AG04450 (cell line): ENCODE data around the gene AARSD1. TPM values are rescaled to one million over a fixed set of nuclear protein-coding genes. Genes with fewer than 3 reads are reported as not detected.
A peak's percentile ranks its signal among the peaks of the same experiment; 100 is the strongest.
"Not testable (repeated sequence)": the region's sequence is repeated elsewhere in the genome, so short reads cannot be mapped to it uniquely, and the experiment has no call there.

Experiments
- CTCF ChIA-PET: fragments of 300-600, 350-600 bp; formaldehyde crosslinking; extraction: SDS; loops from one replicate; lab custom pipeline; 2022; ENCODE audit warnings: antibody characterized with exemption, inconsistent platforms; lab: Charles Lee
- POLR2A ChIA-PET: fragments of 350-600 bp; formaldehyde crosslinking; extraction: SDS; loops from one replicate; lab custom pipeline; 2021; ENCODE audit warnings: antibody characterized with exemption, inconsistent platforms; lab: Yijun Ruan, JAX
- DNase-seq: peaks from one replicate; pipeline ENCODE4 v3.0.0-alpha.2; 2011; ENCODE audit warnings: low read depth, low spot score
- H3K27ac ChIP-seq: one replicate; pipeline ENCODE4 v1.5.1; 2012; ENCODE audit warnings: low read depth, low read length, control low read depth
- H3K27me3 ChIP-seq: one replicate; pipeline ENCODE4 v1.6.0; 2012; ENCODE audit warnings: low read length; ENCODE audit not compliant: control insufficient read depth, insufficient read depth
- H3K4me3 ChIP-seq: 2 replicates; pipeline ENCODE4 v1.5.1; 2011; ENCODE audit warnings: mild to moderate bottlenecking, low read depth, low read length, control low read depth
- H3K9me3 ChIP-seq: 2 replicates; pipeline ENCODE4 v1.5.1; 2012; ENCODE audit warnings: low read length; ENCODE audit not compliant: control insufficient read depth, insufficient read depth
- polyA plus RNA-seq: library from polyadenylated mRNA; depleted of rRNA; stranded (reverse); fragments of >200 nt; gene quantifications from 2 replicates; pipeline ENCODE4 v1.2.3, GENCODE V29; 2011
- TF ChIP-seq, protein P1 (sequence below): IDR thresholded peaks from 2 replicates; pipeline ENCODE4 v1.5.1; 2011; ENCODE audit warnings: low read depth, low read length, control low read depth, inconsistent platforms

AARSD1 gene
- polyA plus RNA-seq, 1 experiment: 39.7 TPM

- ChIA-PET CTCF (interaction anchor here (0.5 to 2.0 kb wide), 3 partner anchors 9 to 264 kb away, joined by 4 to 12 read pairs (median 5); partner anchors contain the start of gene RPL27), POLR2A (interaction anchor here (0.6 to 2.0 kb wide), 6 partner anchors 9 to 595 kb away, joined by 3 to 22 read pairs (median 6); partner anchors contain the start of genes RPL27 and VAT1)
- TF ChIP-seq, protein P1, sequence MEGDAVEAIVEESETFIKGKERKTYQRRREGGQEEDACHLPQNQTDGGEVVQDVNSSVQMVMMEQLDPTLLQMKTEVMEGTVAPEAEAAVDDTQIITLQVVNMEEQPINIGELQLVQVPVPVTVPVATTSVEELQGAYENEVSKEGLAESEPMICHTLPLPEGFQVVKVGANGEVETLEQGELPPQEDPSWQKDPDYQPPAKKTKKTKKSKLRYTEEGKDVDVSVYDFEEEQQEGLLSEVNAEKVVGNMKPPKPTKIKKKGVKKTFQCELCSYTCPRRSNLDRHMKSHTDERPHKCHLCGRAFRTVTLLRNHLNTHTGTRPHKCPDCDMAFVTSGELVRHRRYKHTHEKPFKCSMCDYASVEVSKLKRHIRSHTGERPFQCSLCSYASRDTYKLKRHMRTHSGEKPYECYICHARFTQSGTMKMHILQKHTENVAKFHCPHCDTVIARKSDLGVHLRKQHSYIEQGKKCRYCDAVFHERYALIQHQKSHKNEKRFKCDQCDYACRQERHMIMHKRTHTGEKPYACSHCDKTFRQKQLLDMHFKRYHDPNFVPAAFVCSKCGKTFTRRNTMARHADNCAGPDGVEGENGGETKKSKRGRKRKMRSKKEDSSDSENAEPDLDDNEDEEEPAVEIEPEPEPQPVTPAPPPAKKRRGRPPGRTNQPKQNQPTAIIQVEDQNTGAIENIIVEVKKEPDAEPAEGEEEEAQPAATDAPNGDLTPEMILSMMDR: peak; percentile 31
- DNase-seq: peak; percentile 52
- no peaks in the 10 kb centered on the region for H3K27me3 ChIP-seq
- no peaks in the 10 kb centered on the region for H3K9me3 ChIP-seq
- peak within 1 kb of the TSS; percentile 94 for H3K27ac ChIP-seq
- peak within 1 kb of the TSS; percentile 89 for H3K4me3 ChIP-seq
Observed at GRCh38 chr17:43006639-43007551, 42.6 kb upstream of the AARSD1 start, which contains the start of gene IFI35. IFI35 (plus strand) TSS chr17:43006784; CDS start chr17:43006948, 164 bp downstream.

DNA sequence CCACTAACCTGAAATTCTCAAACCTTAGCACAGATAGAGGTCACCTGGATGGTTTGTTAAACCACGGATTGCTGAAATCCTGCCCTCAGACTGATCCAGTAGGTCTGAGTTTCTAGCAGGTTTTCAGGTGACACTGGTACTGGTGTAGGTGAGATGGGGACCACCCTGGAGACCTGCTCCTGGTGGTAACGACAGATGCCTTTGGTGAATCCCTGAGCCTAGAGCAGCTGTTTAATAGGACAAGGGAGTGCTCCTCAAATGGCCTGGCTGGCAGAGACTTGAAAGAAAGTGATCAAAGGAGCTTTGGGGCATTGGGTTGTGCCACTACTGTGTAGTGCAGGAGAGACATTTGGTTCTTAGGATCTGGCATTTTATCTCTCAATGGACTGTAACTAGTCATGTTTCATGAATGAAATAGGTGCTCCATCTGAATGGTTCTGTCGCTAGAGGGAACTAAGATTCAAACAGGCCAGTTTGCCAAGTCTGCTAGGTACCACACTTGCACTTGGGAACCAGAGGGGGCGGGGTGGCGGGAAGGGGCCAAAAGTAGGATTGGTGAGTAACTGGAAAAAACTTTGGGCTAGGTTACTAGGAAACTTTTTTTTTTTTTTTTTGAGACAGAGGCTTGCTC is 39.4 kb upstream of the AARSD1 start:
- Histone ChIP-seq H3K27ac (peak overlapping the region; percentile 21), H3K4me3 (no peak overlapping the region), H3K27me3 (no peaks in the 10 kb centered on the region), H3K9me3 (peaks cover 1% of the 10 kb centered on the region; the same call in 1 of the 2 replicates)
- TF ChIP-seq, protein P1: no peak
- no peak for DNase-seq
- ChIA-PET CTCF (no interaction called here), POLR2A (interaction anchor here (0.6 to 0.7 kb wide), 2 partner anchors 12 to 395 kb away, joined by 3 to 6 read pairs; no protein-coding TSS in a partner anchor)

DNA sequence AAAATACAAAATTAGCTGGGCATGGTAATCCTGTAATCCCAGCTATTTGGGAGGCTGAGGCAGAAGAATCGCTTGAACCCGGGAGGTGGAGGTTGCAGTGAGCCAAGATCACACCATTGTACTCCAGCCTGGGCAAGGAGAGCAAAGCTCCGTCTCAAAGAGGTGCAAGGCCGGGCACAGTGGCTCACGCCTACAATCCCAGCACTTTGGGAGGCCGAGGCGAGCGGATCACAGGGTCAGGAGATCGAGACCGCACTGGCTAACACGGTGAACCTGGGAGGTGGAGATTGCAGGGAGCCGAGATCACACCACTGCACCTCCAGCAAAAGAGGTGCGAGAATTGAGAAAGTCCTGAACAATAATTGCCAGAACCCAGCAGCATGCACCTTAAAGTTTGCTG is 36.6 kb upstream of the AARSD1 start:
- H3K27ac ChIP-seq, H3K9me3 ChIP-seq, CTCF ChIA-PET, H3K27me3 ChIP-seq, DNase-seq, H3K4me3 ChIP-seq, POLR2A ChIA-PET: not testable (repeated sequence)

DNA sequence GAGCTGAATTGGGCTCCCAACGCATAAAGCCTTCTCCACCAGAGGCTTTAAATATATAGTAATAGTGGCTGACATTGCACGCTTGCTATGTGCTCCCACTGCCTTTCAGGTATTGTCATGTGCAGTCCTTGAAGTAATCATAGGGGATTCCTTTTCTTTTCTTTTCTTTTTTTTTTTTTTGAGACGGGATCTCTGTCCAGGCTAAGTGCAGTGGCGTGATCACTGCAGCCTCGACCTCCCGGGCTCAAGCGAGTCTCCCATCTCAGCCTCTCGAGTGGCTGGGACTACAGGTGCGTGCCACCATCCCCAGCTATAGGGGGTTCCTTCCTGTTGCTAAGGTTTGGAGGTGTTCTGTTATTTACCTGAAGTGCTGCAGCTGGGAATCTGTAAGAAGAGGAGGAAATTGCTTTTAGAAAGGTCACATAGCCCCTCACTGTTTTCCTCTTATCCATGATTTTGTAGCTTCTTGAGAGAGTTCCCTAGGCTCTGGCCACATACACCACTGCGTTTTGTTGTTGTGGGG is 34.8 kb upstream of the AARSD1 start:
- Histone ChIP-seq H3K9me3 (peaks cover 5% of the 10 kb centered on the region; the same call in 1 of the 2 replicates), H3K27me3 (no peaks in the 10 kb centered on the region), H3K27ac (peak overlapping the region; percentile 93), H3K4me3 (peak overlapping the region; percentile 71)
- CTCF ChIA-PET: interaction anchor here (1.3 kb wide), 1 partner anchor 173 kb away, joined by 3 read pairs; no protein-coding TSS in a partner anchor
- POLR2A ChIA-PET: interaction anchor here (0.6 to 2.0 kb wide), 12 partner anchors 8 to 400 kb away, joined by 3 to 22 read pairs (median 4); partner anchors contain the start of genes ARL4D, BECN1, IFI35 and TMEM106A
- no peak for DNase-seq
- TF ChIP-seq, protein P1: no peak
